Measurements from ENCODE around the gene VPS35L. TPM values are rescaled to one million over a fixed set of nuclear protein-coding genes. Genes with fewer than 3 reads are reported as not detected.

Gene VPS35L
- total and polyA plus RNA-seq, 2 of the 13 experiments (the other 11 are each of a cell fraction or from before 2014, with no cell fraction given) = 1.4 to 1.6 TPM

GRCh38 chr16:19717741-19718623 lies 162.5 kb downstream of the VPS35L start, which contains the start of the genes IQCK and KNOP1 (continued):
- TF ChIP-seq ZNF703 (CRISPR knock-in tag; IDR thresholded peaks at IDR 0.05; ENCODE audit: borderline replicate concordance) (no peak), SMC3 (IDR thresholded peaks at IDR 0.05; ENCODE audit: low read length) (no peak), ZFP82 (CRISPR knock-in tag; IDR thresholded peaks at IDR 0.05; ENCODE audit: borderline replicate concordance) (0 out of 2 replicates have a peak, but pooled peaks have one; percentile 59), NFAT5 (CRISPR knock-in tag; IDR thresholded peaks at IDR 0.05) (peak; percentile 75), NCOA5 (CRISPR knock-in tag; IDR thresholded peaks at IDR 0.05) (no peak), ZNF281 (CRISPR knock-in tag; IDR thresholded peaks at IDR 0.05; ENCODE audit: borderline replicate concordance) (no peak; the same call in 1 of the 2 replicates), ZFP36L2 (CRISPR knock-in tag; IDR thresholded peaks at IDR 0.05) (no peak), ZNF746 (CRISPR knock-in tag; IDR thresholded peaks at IDR 0.05) (peak; percentile 62), ZNF644 (CRISPR knock-in tag; IDR thresholded peaks at IDR 0.05; ENCODE audit: low read depth) (peak; percentile 10; the same call in 1 of the 2 replicates), CREM (IDR thresholded peaks at IDR 0.05) (peak; percentile 52), CREM (CRISPR knock-in tag; IDR thresholded peaks at IDR 0.05) (no peak), CBX2 (IDR thresholded peaks at IDR 0.05; ENCODE audit: low read depth, low read length) (no peak), CBX2 (CRISPR knock-in tag; IDR thresholded peaks at IDR 0.05; ENCODE audit: low read depth) (no peak; the same call in 1 of the 2 replicates)
- TF ChIP-seq, protein P1, sequence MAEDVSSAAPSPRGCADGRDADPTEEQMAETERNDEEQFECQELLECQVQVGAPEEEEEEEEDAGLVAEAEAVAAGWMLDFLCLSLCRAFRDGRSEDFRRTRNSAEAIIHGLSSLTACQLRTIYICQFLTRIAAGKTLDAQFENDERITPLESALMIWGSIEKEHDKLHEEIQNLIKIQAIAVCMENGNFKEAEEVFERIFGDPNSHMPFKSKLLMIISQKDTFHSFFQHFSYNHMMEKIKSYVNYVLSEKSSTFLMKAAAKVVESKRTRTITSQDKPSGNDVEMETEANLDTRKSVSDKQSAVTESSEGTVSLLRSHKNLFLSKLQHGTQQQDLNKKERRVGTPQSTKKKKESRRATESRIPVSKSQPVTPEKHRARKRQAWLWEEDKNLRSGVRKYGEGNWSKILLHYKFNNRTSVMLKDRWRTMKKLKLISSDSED (CRISPR knock-in tag; IDR thresholded peaks at IDR 0.05) = no peak
- TF ChIP-seq, protein P2, sequence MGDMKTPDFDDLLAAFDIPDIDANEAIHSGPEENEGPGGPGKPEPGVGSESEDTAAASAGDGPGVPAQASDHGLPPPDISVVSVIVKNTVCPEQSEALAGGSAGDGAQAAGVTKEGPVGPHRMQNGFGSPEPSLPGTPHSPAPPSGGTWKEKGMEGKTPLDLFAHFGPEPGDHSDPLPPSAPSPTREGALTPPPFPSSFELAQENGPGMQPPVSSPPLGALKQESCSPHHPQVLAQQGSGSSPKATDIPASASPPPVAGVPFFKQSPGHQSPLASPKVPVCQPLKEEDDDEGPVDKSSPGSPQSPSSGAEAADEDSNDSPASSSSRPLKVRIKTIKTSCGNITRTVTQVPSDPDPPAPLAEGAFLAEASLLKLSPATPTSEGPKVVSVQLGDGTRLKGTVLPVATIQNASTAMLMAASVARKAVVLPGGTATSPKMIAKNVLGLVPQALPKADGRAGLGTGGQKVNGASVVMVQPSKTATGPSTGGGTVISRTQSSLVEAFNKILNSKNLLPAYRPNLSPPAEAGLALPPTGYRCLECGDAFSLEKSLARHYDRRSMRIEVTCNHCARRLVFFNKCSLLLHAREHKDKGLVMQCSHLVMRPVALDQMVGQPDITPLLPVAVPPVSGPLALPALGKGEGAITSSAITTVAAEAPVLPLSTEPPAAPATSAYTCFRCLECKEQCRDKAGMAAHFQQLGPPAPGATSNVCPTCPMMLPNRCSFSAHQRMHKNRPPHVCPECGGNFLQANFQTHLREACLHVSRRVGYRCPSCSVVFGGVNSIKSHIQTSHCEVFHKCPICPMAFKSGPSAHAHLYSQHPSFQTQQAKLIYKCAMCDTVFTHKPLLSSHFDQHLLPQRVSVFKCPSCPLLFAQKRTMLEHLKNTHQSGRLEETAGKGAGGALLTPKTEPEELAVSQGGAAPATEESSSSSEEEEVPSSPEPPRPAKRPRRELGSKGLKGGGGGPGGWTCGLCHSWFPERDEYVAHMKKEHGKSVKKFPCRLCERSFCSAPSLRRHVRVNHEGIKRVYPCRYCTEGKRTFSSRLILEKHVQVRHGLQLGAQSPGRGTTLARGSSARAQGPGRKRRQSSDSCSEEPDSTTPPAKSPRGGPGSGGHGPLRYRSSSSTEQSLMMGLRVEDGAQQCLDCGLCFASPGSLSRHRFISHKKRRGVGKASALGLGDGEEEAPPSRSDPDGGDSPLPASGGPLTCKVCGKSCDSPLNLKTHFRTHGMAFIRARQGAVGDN (CRISPR knock-in tag; IDR thresholded peaks at IDR 0.05) = peak; percentile 98

Data from HepG2 (cell line).